ENCODE data around the gene DBNDD1.

- no peak for TF ChIP-seq TCF7L2 (IDR thresholded peaks at IDR 0.05; ENCODE audit: borderline replicate concordance, extremely low read depth, insufficient read depth, insufficient read length)
- no peak for TF ChIP-seq EZH2 (IDR thresholded peaks at IDR 0.05)
- no peak for TF ChIP-seq CTCF (IDR thresholded peaks at IDR 0.05 in 2 of 3, conservative IDR thresholded peaks at IDR 0.05 in 1 of 3; ENCODE audit: borderline replicate concordance in 1 of 3, insufficient read depth in 1 of 3, low read depth in 2 of 3, low read length in 2 of 3)
- TF ChIP-seq SIN3A (IDR thresholded peaks at IDR 0.05; ENCODE audit: low read depth): no peak
- TF ChIP-seq POLR2A (IDR thresholded peaks at IDR 0.05; ENCODE audit: borderline replicate concordance, extremely low read depth, insufficient read depth, insufficient read length): no peak
- no peak for TF ChIP-seq POLR2AphosphoS5 (IDR thresholded peaks at IDR 0.05; ENCODE audit: low read depth, low read length)
- no peak for TF ChIP-seq CEBPB (IDR thresholded peaks at IDR 0.05; ENCODE audit: low read depth)
- TF ChIP-seq ZNF274 (IDR thresholded peaks at IDR 0.05; ENCODE audit: low read depth, low read length): no peak
- no peak for TF ChIP-seq JUND (IDR thresholded peaks at IDR 0.05)
These were observed 56.3 kb downstream of the DBNDD1 start for GRCh38 chr16:89962754-89963498.
